Thyroid gland (tissue), 4 donors: ENCODE measurements around the gene RBM48.

Source experiments
- CTCF ChIP-seq, 6 experiments: fragments of 200-600 bp in 3 of 6; fragments of 450-650 bp in 3 of 6; sonication (generic) in 3 of 6; IDR thresholded peaks; one replicate each; pipeline ENCODE4 v1.5.1; 2016 to 2019; ENCODE audit warnings: antibody characterized with exemption in 6 of 6, mild to moderate bottlenecking in 2 of 6, inconsistent platforms in 1 of 6, moderate library complexity in 1 of 6
- POLR2A ChIP-seq, 2 donors: fragments of 450-650 bp; IDR thresholded peaks; one replicate each; pipeline ENCODE4 v1.6.1; 2017; ENCODE audit warnings: antibody characterized with exemption in 2 of 2, mild to moderate bottlenecking in 2 of 2, moderate library complexity in 1 of 2

GRCh38 chr7:92584953-92585352 is 56.4 kb downstream of the RBM48 start:
- no peak for TF ChIP-seq CTCF (IDR thresholded peaks at IDR 0.05)
- no peak for TF ChIP-seq POLR2A (IDR thresholded peaks at IDR 0.05)
